HEK293T (cell line): ENCODE results near the gene GJC3.
"Not testable (repeated sequence)": the region's sequence is repeated elsewhere in the genome, so short reads cannot be mapped to it uniquely, and the experiment has no call there.

Experiments
- CTCF ChIA-PET: fragments of 350-600 bp; formaldehyde crosslinking; extraction: SDS; loops from one replicate; lab custom pipeline; 2021; ENCODE audit warnings: antibody characterized with exemption, inconsistent platforms; lab: Yijun Ruan, JAX
- POLR2A ChIA-PET: fragments of 350-600 bp; formaldehyde crosslinking; extraction: SDS; loops from one replicate; lab custom pipeline; 2020; ENCODE audit warnings: antibody characterized with exemption, inconsistent platforms; lab: Yijun Ruan, JAX
- DNase-seq: peaks from one replicate; pipeline ENCODE4 v3.0.0; 2012; ENCODE audit warnings: mixed read lengths; ENCODE audit errors: extremely low spot score
- ARNT ChIP-seq: fragments of 450-650 bp; IDR thresholded peaks from 2 replicates; pipeline ENCODE4 v1.6.1; 2017; ENCODE audit warnings: mild to moderate bottlenecking
- BHLHE40 ChIP-seq: fragments of 450-650 bp; IDR thresholded peaks from 2 replicates; pipeline ENCODE4 v1.6.1; 2016; ENCODE audit warnings: mild to moderate bottlenecking, moderate library complexity, borderline replicate concordance
- CTBP1 ChIP-seq: fragments of 450-650 bp; IDR thresholded peaks from 2 replicates; pipeline ENCODE4 v1.6.1; 2016; ENCODE audit warnings: borderline replicate concordance
- ELF4 ChIP-seq: fragments of 450-650 bp; IDR thresholded peaks from 2 replicates; pipeline ENCODE4 v1.6.1; 2017; ENCODE audit warnings: antibody characterized with exemption
- FOXA1 ChIP-seq: fragments of 450-650 bp; IDR thresholded peaks from 2 replicates; pipeline ENCODE4 v1.6.1; 2016; ENCODE audit warnings: mild to moderate bottlenecking
- FOXK2 ChIP-seq: fragments of 450-650 bp; IDR thresholded peaks from 2 replicates; pipeline ENCODE4 v1.6.1; 2016; ENCODE audit warnings: mild to moderate bottlenecking
- FOXM1 ChIP-seq: fragments of 450-650 bp; IDR thresholded peaks from 2 replicates; pipeline ENCODE4 v1.6.1; 2017; ENCODE audit warnings: mild to moderate bottlenecking, borderline replicate concordance
- HDGF ChIP-seq: fragments of 450-650 bp; IDR thresholded peaks from 2 replicates; pipeline ENCODE4 v1.6.1; 2017; ENCODE audit warnings: antibody characterized with exemption, borderline replicate concordance
- L3MBTL2 ChIP-seq: fragments of 450-650 bp; conservative IDR thresholded peaks from 2 replicates; pipeline ENCODE4 v1.6.1; 2016; ENCODE audit warnings: mild to moderate bottlenecking
- LEF1 ChIP-seq: fragments of 450-650 bp; IDR thresholded peaks from 2 replicates; pipeline ENCODE4 v1.6.1; 2017; ENCODE audit warnings: mild to moderate bottlenecking, borderline replicate concordance
- NFRKB ChIP-seq: fragments of 450-650 bp; IDR thresholded peaks from 2 replicates; pipeline ENCODE4 v1.6.1; 2016; ENCODE audit warnings: mild to moderate bottlenecking, moderate library complexity
- PKNOX1 ChIP-seq: fragments of 450-650 bp; IDR thresholded peaks from 2 replicates; pipeline ENCODE4 v1.6.1; 2016
- SP1 ChIP-seq: fragments of 450-650 bp; IDR thresholded peaks from 2 replicates; pipeline ENCODE4 v1.6.1; 2017
- SUZ12 ChIP-seq: fragments of 450-650 bp; IDR thresholded peaks from 2 replicates; pipeline ENCODE4 v1.6.1; 2016; ENCODE audit warnings: mild to moderate bottlenecking
- TARDBP ChIP-seq: fragments of 450-650 bp; IDR thresholded peaks from 2 replicates; pipeline ENCODE4 v1.6.1; 2016
- ZNF384 ChIP-seq: fragments of 450-650 bp; IDR thresholded peaks from 2 replicates; pipeline ENCODE4 v1.6.1; 2016

The GJC3 gene

GRCh38 chr7:99897322-99898022, 31.9 kb downstream of the GJC3 start:
- ChIA-PET POLR2A (no interaction called here), CTCF (no interaction called here)
- no peak for DNase-seq
- TF ChIP-seq FOXA1 (no peak), FOXM1 (no peak), HDGF (no peak), BHLHE40 (no peak), SP1 (no peak), FOXK2 (no peak), PKNOX1 (no peak), CTBP1 (no peak), TARDBP (no peak), SUZ12 (no peak), L3MBTL2 (no peak), ELF4 (no peak), LEF1 (no peak), NFRKB (no peak), ZNF384 (no peak), ARNT (no peak)

DNA sequence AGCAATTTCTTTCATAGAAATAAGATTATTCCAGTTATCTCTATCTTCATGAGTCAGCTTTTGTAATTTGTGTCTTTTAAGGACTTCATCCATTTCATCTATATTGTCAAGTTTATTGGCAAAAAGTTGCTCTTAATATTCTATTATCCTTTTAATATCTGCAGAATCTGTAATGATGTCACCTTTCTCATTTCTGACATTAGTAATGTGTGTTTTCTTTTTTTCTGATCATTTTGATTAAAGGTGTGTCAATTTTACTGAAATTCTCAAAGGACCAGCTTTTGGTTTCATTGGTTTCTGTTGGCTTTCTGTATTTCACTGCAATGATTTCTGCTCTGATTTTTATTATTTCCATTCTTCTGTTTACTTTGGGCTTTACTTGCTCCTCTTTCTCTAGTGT, 34.7 kb downstream of the GJC3 start:
- TF ChIP-seq FOXK2 (no peak), PKNOX1 (no peak), LEF1 (no peak), SP1 (no peak), FOXM1 (no peak), ARNT (no peak), HDGF (no peak), BHLHE40 (no peak), TARDBP (no peak), SUZ12 (no peak), NFRKB (no peak), CTBP1 (no peak), FOXA1 (no peak), ZNF384 (no peak), L3MBTL2 (no peak), ELF4 (no peak)
- CTCF ChIA-PET, result interaction anchor here (0.6 kb wide), 1 partner anchor 193 kb away, joined by 3 read pairs; no protein-coding TSS in a partner anchor
- no peak for DNase-seq
- POLR2A ChIA-PET, result no interaction called here

- TF ChIP-seq L3MBTL2 (no peak), ARNT (no peak), PKNOX1 (no peak), LEF1 (no peak), FOXA1 (no peak), FOXM1 (no peak), ELF4 (no peak), TARDBP (no peak), HDGF (no peak), SP1 (no peak), ZNF384 (no peak), CTBP1 (no peak), BHLHE40 (no peak), SUZ12 (no peak)
- ChIA-PET CTCF (no interaction called here), POLR2A (no interaction called here)
- DNase-seq, result no peak
These were observed 36.1 kb downstream of the GJC3 start for GRCh38 chr7:99893280-99893679.

GRCh38 chr7:99890348-99890747, 39.1 kb downstream of the GJC3 start:
- POLR2A ChIA-PET, CTCF ChIA-PET, DNase-seq: not testable (repeated sequence)

DNA sequence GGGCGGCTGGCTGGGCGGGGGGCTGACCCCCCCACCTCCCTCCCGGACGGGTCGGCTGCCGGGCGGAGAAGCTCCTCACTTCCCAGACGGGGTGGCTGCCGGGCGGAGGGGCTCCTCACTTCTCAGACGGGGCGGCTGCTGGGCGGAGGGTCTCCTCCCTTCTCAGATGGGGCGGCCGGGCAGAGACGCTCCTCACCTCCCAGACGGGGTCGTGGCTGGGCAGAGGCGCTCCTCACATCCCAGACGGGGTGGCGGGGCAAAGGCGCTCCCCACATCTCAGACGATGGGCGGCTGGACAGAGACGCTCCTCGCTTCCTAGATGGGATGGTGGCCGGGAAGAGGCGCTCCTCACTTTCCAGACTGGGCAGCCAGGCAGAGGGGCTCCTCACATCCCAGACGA, 41.1 kb downstream of the GJC3 start:
- DNase-seq, POLR2A ChIA-PET, CTCF ChIA-PET: not testable (repeated sequence)

DNA sequence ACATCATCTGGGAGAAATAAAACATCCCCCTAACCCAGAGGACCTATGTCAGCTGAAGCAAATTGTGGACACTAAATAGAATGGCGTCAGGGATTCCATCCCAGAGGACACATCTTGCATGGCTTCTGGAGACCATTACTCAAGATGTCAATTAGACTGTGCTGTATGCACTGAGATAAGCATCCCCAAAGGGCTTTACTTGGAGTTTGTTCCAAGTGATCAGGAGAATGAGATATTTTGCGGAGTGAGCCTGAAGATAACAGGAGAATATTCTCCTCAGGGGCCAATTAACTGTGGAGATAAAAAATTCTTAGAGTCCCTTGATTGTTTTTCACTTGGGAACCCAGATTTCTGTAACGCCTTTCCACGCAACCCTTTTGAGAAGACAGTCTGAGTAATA, 48.0 kb downstream of the GJC3 start:
- ChIA-PET CTCF (no interaction called here), POLR2A (no interaction called here)
- no peak for DNase-seq
- TF ChIP-seq HDGF, result no peak
- no peak for TF ChIP-seq SP1
- no peak for TF ChIP-seq ARNT
- TF ChIP-seq FOXK2, result no peak
- TF ChIP-seq FOXA1, result no peak
- TF ChIP-seq SUZ12, result no peak
- no peak for TF ChIP-seq ELF4
- no peak for TF ChIP-seq L3MBTL2
- no peak for TF ChIP-seq LEF1
- TF ChIP-seq ZNF384, result no peak
- TF ChIP-seq NFRKB, result no peak
- no peak for TF ChIP-seq TARDBP
- no peak for TF ChIP-seq PKNOX1
- TF ChIP-seq BHLHE40, result no peak
- TF ChIP-seq FOXM1, result no peak
